GM21360 (cell line): Measurements from ENCODE around the gene ABCG2.

Source experiments
- ATAC-seq: cut with Tn5 transposase; IDR thresholded peaks from one replicate; pipeline ENCODE4 v1.9.1; 2021; ENCODE audit warnings: mild to moderate bottlenecking, moderate library complexity; ENCODE audit not compliant: unreplicated experiment

The ABCG2 gene

GRCh38 chr4:88158489-88159228 lies at the start of gene ABCG2:
Gene ABCG2, minus strand, starts transcription at chr4:88158639. Its CDS starts 18,644 bp downstream, at chr4:88139995.
- peak; percentile 66 for ATAC-seq

DNA sequence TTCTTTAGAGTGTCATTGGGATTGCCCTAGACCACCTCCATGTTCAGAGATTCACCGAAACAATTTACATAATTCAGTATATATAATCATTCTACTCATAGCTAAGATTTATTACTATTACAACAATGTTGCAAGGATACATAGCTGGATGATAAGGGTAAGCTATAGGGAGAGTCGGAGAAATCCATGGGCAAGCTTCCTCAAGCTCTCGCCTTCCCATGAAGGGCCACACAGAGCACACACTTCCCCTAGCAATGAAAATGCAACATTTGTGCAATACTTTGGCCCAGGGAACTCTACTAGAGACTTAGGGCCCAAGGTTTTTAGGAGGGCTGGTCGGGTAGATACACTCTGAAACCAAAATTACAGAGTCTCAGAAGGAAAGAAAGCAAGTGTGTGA lies 49.7 kb upstream of the ABCG2 start:
- ATAC-seq = no peak

DNA sequence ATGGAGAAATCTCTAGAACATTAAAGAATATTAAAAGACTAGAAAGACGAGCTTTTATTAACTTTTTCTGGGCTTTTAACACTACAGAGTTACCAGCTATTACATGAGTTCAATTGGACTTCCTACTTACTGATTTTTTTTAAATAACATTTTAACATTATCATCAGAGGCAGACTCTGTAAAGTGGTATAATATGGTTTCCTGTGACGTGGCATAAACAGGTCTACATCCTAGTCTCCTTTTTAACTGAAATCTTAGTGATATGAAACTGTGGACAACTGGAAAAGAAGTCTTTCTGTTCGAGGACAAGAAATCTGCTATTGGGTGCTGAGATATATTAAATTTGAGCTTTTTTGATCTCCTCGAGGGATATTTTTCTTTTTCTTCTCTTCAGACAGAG lies 48.7 kb upstream of the ABCG2 start:
- ATAC-seq = no peak

DNA sequence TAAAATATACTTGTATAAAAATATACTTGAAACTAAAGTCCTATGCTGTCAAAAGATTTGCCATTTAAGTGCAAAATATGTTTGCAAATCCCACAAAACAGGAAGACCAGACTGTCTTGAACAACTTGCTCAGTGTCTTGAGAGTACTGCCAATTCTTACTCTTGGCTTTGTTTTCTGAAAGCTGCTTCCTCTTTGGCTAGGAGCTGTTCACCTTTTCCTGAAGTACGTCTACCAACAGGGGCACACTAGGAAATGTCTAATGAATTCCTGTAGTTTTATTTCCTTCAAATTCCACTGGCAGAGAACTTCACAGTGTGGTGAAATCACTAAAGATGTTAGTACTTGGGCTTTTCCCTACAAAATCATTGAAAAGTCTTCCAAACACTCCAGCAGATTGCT lies 46.4 kb upstream of the ABCG2 start:
- no peak for ATAC-seq

DNA sequence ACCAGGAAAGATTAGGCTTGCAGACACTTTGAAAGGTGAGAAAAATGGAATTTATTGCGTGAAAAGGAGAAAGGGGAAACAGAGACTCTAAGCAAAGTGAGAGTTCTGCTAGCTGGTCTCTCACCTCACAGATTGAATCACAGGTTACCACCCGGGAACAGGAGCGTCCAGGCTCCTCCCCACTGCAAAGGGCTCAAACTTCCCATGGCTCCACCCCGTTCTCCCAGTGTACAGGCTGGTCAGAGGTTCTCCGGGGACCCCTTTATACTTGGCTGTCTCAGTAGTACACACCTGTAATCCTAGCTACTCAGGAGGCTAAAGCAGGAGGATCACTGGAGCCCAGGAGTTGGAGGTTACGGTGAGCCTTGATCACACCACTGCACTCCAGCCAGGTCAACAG lies 44.0 kb upstream of the ABCG2 start:
- ATAC-seq = no peak

- ATAC-seq = no peak
Observed at GRCh38 chr4:88200186-88200585, 41.7 kb upstream of the ABCG2 start.

GRCh38 chr4:88196523-88197185 lies 38.2 kb upstream of the ABCG2 start:
- no peak for ATAC-seq

GRCh38 chr4:88196013-88196365 lies 37.5 kb upstream of the ABCG2 start:
- ATAC-seq = no peak

- no peak for ATAC-seq
Observed at GRCh38 chr4:88195328-88196012, 37.0 kb upstream of the ABCG2 start.

DNA sequence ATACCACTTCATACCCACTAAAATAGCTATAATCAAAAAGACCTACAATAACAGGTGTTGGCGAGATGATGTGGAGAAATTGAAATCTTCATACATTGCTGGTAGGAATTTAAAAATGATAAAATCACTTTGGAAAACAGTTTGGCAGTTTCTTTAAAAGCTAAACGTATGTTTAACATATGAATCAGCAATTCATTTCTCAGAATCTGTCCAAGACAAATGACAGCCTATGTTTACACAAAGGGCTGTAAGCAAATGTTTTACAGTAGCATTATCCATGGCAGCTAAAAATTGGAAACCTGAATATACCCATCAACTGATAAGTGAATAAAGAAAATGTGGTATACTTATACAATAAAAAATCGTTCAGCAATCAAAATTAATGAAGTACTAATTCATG lies 33.0 kb upstream of the ABCG2 start:
- ATAC-seq = no peak

DNA sequence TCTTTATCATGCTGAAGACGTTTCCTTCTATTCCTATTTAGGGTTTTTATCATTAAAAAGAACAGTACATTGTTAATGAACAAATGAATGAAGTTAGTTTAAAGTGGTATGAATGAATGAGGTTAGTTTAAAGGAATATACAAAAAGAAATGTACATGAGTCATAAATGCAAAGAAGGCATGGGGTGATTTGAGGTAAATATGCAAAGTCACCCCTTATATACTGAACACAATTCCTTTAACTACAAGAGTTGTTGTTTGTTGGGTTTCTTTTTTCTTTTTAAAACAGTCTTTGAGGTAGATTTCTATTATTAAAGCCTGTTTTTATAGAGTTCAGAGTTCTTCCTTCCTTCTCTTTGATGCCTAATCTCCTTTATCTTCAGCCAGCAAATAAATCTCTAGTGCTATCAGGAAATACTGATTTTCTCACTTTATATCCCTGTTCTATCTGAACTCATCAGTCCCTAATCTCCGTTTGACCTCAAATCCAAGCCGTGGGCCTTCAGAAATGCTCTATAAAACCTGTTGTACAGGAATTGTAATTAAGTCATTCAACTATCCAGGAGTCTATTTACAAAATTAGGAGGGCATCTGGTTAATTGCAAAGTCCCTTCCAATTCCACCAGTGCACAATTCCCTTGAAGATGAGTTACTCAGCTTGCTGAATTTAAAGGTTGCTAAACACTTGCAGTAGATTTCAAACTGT lies 31.6 kb upstream of the ABCG2 start:
- ATAC-seq = no peak

DNA sequence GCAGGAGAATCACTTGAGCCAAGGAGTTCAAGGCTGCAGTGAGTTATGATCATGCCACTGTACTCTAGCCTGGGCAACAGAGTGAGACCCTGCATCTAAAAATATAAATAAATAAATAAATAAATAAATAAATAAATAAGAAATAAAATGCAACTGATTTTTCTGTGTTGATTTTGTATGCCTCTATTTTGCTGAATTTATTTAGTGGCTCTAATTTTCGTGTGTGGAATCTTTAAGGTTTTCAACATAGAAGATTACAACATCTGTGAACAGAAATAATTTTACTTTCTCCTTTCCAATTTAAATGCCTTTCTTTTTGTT lies 30.9 kb upstream of the ABCG2 start:
- no peak for ATAC-seq

DNA sequence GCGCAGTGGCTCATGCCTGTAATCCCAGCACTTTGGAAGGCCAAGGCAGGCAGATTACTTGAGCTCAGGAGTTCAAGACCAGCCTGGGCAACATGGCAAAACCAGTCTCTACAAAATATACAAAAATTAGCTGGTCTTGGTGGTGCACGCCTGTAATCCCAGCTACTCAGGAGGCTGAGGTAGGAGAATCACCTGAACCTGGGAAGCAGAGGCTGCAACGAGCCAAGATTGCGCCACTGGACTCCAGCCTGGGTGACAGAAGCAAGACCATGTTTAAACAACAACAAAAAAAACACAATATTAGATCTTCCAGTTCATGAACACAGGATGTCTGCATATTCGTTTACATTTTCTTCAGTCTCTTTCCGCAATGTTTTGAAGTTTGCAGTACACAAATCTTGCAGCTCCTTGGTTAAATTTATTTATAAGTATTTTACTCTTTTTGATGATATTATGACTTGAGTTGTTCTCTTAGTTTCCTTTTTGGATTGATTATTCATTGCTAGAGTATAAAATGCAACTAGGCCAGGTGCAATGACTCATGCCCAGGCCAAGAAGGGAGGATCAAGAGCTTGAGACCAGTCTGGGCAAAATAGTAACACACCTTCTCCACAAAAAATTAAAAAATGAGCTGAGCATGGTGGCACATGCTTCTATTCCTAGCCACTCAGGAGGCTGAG lies 30.4 kb upstream of the ABCG2 start:
- ATAC-seq = no peak

DNA sequence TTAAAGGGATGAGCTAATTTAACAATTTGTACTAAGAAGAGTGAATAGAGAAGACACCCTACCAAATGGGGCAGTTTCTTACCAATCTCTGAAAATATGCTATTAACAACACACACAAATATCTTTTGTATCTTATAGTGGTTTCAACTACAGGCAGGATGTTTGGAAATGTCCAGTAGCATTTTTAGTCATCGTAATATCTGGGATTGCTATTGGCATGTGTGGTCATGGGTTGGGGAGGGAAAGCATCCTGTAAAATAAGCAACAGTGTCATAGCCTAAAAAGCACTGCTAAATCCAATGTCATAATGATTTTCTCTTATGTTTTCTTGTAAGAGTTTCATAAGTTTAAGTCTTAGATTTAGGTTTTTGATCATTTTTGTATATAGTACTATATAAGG lies 29.3 kb upstream of the ABCG2 start:
- ATAC-seq = no peak

DNA sequence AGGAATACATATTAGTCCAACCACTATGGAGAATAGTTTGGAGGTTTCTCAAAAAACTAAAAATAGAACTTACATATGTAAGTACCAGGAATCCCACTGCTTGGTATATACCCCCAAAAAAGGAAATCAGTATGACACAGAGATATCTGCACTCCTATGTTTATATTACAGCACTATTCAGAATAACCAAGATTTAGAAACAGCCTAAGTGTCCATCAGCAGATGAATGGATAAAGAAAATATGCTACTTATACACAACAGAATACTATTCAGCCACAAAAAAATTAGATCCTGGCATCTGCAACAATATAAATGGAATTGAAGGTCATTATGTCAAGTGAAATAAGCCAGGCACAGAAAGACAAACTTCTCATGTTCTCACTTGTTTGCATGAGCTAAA lies 27.5 kb upstream of the ABCG2 start:
- ATAC-seq = no peak

- no peak for ATAC-seq
Observed at GRCh38 chr4:88179261-88179660, 20.8 kb upstream of the ABCG2 start.

- no peak for ATAC-seq
Observed at GRCh38 chr4:88178626-88179231, 20.3 kb upstream of the ABCG2 start.

GRCh38 chr4:88177983-88178625 lies 19.7 kb upstream of the ABCG2 start:
- ATAC-seq = no peak

DNA sequence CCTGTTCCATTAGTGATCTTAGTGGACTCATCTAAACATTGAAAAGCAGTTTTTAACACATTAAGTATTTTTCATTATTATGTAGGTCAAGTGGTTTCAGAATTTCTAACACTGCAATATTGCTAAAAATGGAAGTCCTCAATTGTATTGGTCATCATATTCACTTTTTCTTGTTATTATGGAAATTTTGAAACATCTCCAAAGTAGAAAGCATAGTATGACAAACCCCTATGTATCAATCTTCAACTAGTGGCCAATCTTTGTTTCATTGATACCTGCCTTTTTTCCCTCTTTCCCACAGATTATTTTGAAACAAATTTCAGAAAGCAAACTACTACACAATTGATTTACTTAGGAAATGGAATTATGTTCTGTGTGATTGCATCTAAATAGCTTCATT lies 14.5 kb upstream of the ABCG2 start:
- ATAC-seq = no peak

DNA sequence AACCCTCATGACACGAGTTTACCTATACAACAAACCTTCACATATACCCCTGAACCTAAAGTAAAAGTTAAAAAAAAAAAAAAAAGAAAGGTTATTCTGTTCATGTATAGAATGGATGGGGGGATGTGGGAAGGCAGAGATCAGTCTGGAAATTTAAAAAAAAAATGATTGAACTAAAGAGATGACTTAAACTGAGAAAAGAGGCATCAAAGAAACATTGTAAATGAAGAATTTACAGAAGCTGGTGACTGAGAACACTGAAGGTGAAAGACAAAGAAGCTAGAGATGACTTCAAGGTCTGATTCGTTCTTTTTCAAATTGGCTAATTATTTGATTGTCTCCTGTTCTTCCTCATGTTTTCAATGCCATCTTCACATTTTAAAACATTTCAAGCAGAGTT lies 12.8 kb upstream of the ABCG2 start:
- no peak for ATAC-seq
